ENCODE results near the gene RPL12. TPM values are rescaled to one million over a fixed set of nuclear protein-coding genes. Genes with fewer than 3 reads are reported as not detected.

Gene RPL12
- total RNA-seq, 2 donors from 2014 or later, result 806 to 1,256 TPM

GRCh38 chr9:127422133-127422782, 28.9 kb downstream of the RPL12 start:
- TF ChIP-seq CTCF (IDR thresholded peaks at IDR 0.05), result no peak
- H3K4me3 ChIP-seq, result no peak overlapping the region
- no peak overlapping the region for H3K27ac ChIP-seq

GRCh38 chr9:127421057-127421456, 30.1 kb downstream of the RPL12 start:
- H3K4me1 ChIP-seq (ENCODE audit: control insufficient read depth in 1 of 2, low read depth in 2 of 2), result peaks cover 11 to 30% of the 10 kb centered on the region in 2 donors
- no peak for TF ChIP-seq CTCF (IDR thresholded peaks at IDR 0.05)
- no peaks in the 10 kb centered on the region for H3K27me3 ChIP-seq (replicated peaks; ENCODE audit: insufficient read depth)
- H3K9me3 ChIP-seq, result no peaks in the 10 kb centered on the region
- H3K27ac ChIP-seq, result no peak overlapping the region
- DNase-seq (ENCODE audit: low spot score), result no peak
- no peak for ATAC-seq (ENCODE audit: insufficient number of reproducible peaks, low FRiP score, low read depth)
- H3K4me3 ChIP-seq, result no peak overlapping the region
- no peaks in the 10 kb centered on the region for H3K36me3 ChIP-seq

More at GRCh38 chr9:127422133-127422782, 28.9 kb downstream of the RPL12 start:
- Histone ChIP-seq H3K4me1 (ENCODE audit: control insufficient read depth in 1 of 2, low read depth in 2 of 2) (peaks cover 11 to 31% of the 10 kb centered on the region in 2 donors), H3K9me3 (no peaks in the 10 kb centered on the region), H3K27me3 (replicated peaks; ENCODE audit: insufficient read depth) (no peaks in the 10 kb centered on the region), H3K36me3 (no peaks in the 10 kb centered on the region)
- DNase-seq (ENCODE audit: low spot score) (no peak), ATAC-seq (ENCODE audit: insufficient number of reproducible peaks, low FRiP score, low read depth) (no peak)

- ATAC-seq (ENCODE audit: insufficient number of reproducible peaks, low FRiP score, low read depth), result no peak
- Histone ChIP-seq H3K9me3 (no peaks in the 10 kb centered on the region), H3K4me1 (ENCODE audit: control insufficient read depth in 1 of 2, low read depth in 2 of 2) (peaks cover 3 to 18% of the 10 kb centered on the region in 2 donors), H3K27me3 (replicated peaks; ENCODE audit: insufficient read depth) (no peaks in the 10 kb centered on the region), H3K27ac (no peak overlapping the region), H3K36me3 (no peaks in the 10 kb centered on the region), H3K4me3 (no peak overlapping the region)
- TF ChIP-seq CTCF (IDR thresholded peaks at IDR 0.05), result no peak
- DNase-seq (ENCODE audit: low spot score), result no peak
Measured at GRCh38 chr9:127419348-127419747, 31.9 kb downstream of the RPL12 start.

GRCh38 chr9:127418037-127418471, 33.2 kb downstream of the RPL12 start:
- DNase-seq (ENCODE audit: low spot score) (no peak), ATAC-seq (ENCODE audit: insufficient number of reproducible peaks, low FRiP score, low read depth) (no peak)
- Histone ChIP-seq H3K27ac (no peak overlapping the region), H3K27me3 (replicated peaks; ENCODE audit: insufficient read depth) (no peaks in the 10 kb centered on the region), H3K4me3 (no peak overlapping the region), H3K36me3 (no peaks in the 10 kb centered on the region), H3K4me1 (ENCODE audit: control insufficient read depth in 1 of 2, low read depth in 2 of 2) (peaks cover 3 to 14% of the 10 kb centered on the region in 2 donors), H3K9me3 (no peaks in the 10 kb centered on the region)
- no peak for TF ChIP-seq CTCF (IDR thresholded peaks at IDR 0.05)

- no peak overlapping the region for H3K4me3 ChIP-seq
- no peak for ATAC-seq (ENCODE audit: insufficient number of reproducible peaks, low FRiP score, low read depth)
- no peak overlapping the region for H3K27ac ChIP-seq
- no peak for TF ChIP-seq CTCF (IDR thresholded peaks at IDR 0.05)
- peaks cover 0 to 7% of the 10 kb centered on the region in 2 donors for H3K4me1 ChIP-seq (ENCODE audit: control insufficient read depth in 1 of 2, low read depth in 2 of 2)
- no peaks in the 10 kb centered on the region for H3K36me3 ChIP-seq
- DNase-seq (ENCODE audit: low spot score), result no peak
- H3K9me3 ChIP-seq, result no peaks in the 10 kb centered on the region
- H3K27me3 ChIP-seq (replicated peaks; ENCODE audit: insufficient read depth), result no peaks in the 10 kb centered on the region
Measured at GRCh38 chr9:127417131-127418036, 33.8 kb downstream of the RPL12 start.
